Vagina (tissue), 2 donors: ENCODE data around the gene ZNF813.

Experiments used
- CTCF ChIP-seq, 3 experiments: fragments of 450-650 bp in 2 of 3; fragments of 200-600 bp in 1 of 3; sonication (generic) in 1 of 3; IDR thresholded peaks; one replicate each; pipeline ENCODE4 v1.5.1; 2017 to 2019; ENCODE audit warnings: antibody characterized with exemption in 3 of 3, mild to moderate bottlenecking in 2 of 3, moderate library complexity in 2 of 3
- POLR2A ChIP-seq, 2 donors: fragments of 450-650 bp; IDR thresholded peaks; one replicate each; pipeline ENCODE4 v1.6.1; 2017; ENCODE audit warnings: antibody characterized with exemption in 2 of 2, mild to moderate bottlenecking in 2 of 2, moderate library complexity in 2 of 2
- POLR2AphosphoS5 ChIP-seq, 2 donors: sonication (generic); formaldehyde crosslinking; IDR thresholded peaks; one replicate each; pipeline ENCODE4 v1.9.0; 2017; ENCODE audit warnings: antibody characterized with exemption in 2 of 2, mild to moderate bottlenecking in 2 of 2, low read depth in 1 of 2; ENCODE audit not compliant: insufficient read depth in 1 of 2

- TF ChIP-seq CTCF (IDR thresholded peaks at IDR 0.05) (no peak), POLR2A (IDR thresholded peaks at IDR 0.05) (no peak), POLR2AphosphoS5 (IDR thresholded peaks at IDR 0.05; ENCODE audit: insufficient read depth in 1 of 2, low read depth in 1 of 2) (no peak)
Observed at GRCh38 chr19:53422551-53422950, 45.0 kb upstream of the ZNF813 start.
